GM18868 (cell line): ENCODE measurements around the gene AP1M1.
"Not testable (repeated sequence)": the region's sequence is repeated elsewhere in the genome, so short reads cannot be mapped to it uniquely, and the experiment has no call there.

Source experiments
- ATAC-seq: cut with Tn5 transposase; IDR thresholded peaks from one replicate; pipeline ENCODE4 v1.9.1; 2021; ENCODE audit warnings: mild to moderate bottlenecking, moderate library complexity; ENCODE audit not compliant: unreplicated experiment

The AP1M1 gene

GRCh38 chr19:16197622-16198369 is at the start of gene AP1M1:
TSS of gene AP1M1 (plus strand) at chr19:16197911. CDS start at chr19:16198027, 116 bp downstream.
- ATAC-seq, result peak; percentile 87

- ATAC-seq, result no peak
Observed at GRCh38 chr19:16148443-16149229, 49.1 kb upstream of the AP1M1 start.

- ATAC-seq, result no peak
Observed at GRCh38 chr19:16153582-16154336, 44.0 kb upstream of the AP1M1 start.

GRCh38 chr19:16154557-16154956 is 43.2 kb upstream of the AP1M1 start:
- ATAC-seq, result no peak

- ATAC-seq, result no peak
Observed at GRCh38 chr19:16155128-16155527, 42.6 kb upstream of the AP1M1 start.

- ATAC-seq, result no peak
Observed at GRCh38 chr19:16156904-16157303, 40.8 kb upstream of the AP1M1 start.

- no peak for ATAC-seq
Observed at GRCh38 chr19:16157601-16158000, 40.1 kb upstream of the AP1M1 start.

GRCh38 chr19:16159655-16160054 is 38.1 kb upstream of the AP1M1 start:
- ATAC-seq, result no peak

- no peak for ATAC-seq
Observed at GRCh38 chr19:16160445-16160942, 37.2 kb upstream of the AP1M1 start.

- ATAC-seq, result no peak
Observed at GRCh38 chr19:16160943-16161560, 36.7 kb upstream of the AP1M1 start.

- ATAC-seq, result no peak
Observed at GRCh38 chr19:16161840-16162239, 35.9 kb upstream of the AP1M1 start.

GRCh38 chr19:16164222-16164890 is 33.4 kb upstream of the AP1M1 start:
- ATAC-seq, result no peak

- no peak for ATAC-seq
Observed at GRCh38 chr19:16166417-16166816, 31.3 kb upstream of the AP1M1 start.

GRCh38 chr19:16167055-16167454 is 30.7 kb upstream of the AP1M1 start:
- no peak for ATAC-seq

GRCh38 chr19:16168465-16169081 is 29.1 kb upstream of the AP1M1 start:
- ATAC-seq, result no peak

GRCh38 chr19:16170134-16170533 is 27.6 kb upstream of the AP1M1 start:
- ATAC-seq, result no peak

- ATAC-seq, result no peak
Observed at GRCh38 chr19:16175954-16176353, 21.8 kb upstream of the AP1M1 start.

- ATAC-seq, result not testable (repeated sequence)
Observed at GRCh38 chr19:16178866-16179265, 18.8 kb upstream of the AP1M1 start.

GRCh38 chr19:16180611-16181010 is 17.1 kb upstream of the AP1M1 start:
- ATAC-seq, result no peak

- no peak for ATAC-seq
Observed at GRCh38 chr19:16184665-16185122, 13.0 kb upstream of the AP1M1 start.
